Activated CD4-positive, alpha-beta T cell treated with anti-CD3 and anti-CD28 coated beads, Interleukin-2, amount 10 ng/mL, durations not matched to agents 7 days and 5 days (primary cell): Measurements from ENCODE around the gene TMUB1. TPM values are rescaled to one million over a fixed set of nuclear protein-coding genes. Genes with fewer than 3 reads are reported as not detected.

ENCODE experiments used
- CTCF ChIA-PET: fragments of 350-600 bp; sonication (Branson Sonifier 250); formaldehyde crosslinking; loops from one replicate; lab custom pipeline; 2021; ENCODE audit warnings: antibody characterized with exemption; lab: Charles Lee
- POLR2A ChIA-PET: fragments of 350-600 bp; sonication (Branson Sonifier 250); formaldehyde crosslinking; loops from one replicate; lab custom pipeline; 2021; ENCODE audit warnings: antibody characterized with exemption; lab: Charles Lee
- DNase-seq: peaks from one replicate; pipeline ENCODE4 v3.0.0-alpha.2; 2020
- H3K27ac Mint-ChIP-seq: one replicate; pipeline ENCODE4 v1.8.0; 2021; ENCODE audit warnings: mild to moderate bottlenecking, moderate library complexity, mixed read lengths
- H3K27me3 Mint-ChIP-seq: one replicate; pipeline ENCODE4 v1.8.0; 2021; ENCODE audit warnings: mixed read lengths
- H3K36me3 Mint-ChIP-seq: one replicate; pipeline ENCODE4 v1.8.0; 2021; ENCODE audit warnings: low read depth, mixed read lengths
- H3K4me1 Mint-ChIP-seq: one replicate; pipeline ENCODE4 v1.8.0; 2021; ENCODE audit warnings: mixed read lengths
- H3K4me3 Mint-ChIP-seq: one replicate; pipeline ENCODE4 v1.8.0; 2021; ENCODE audit warnings: mild to moderate bottlenecking, moderate library complexity, mixed read lengths
- H3K9me3 Mint-ChIP-seq: one replicate; pipeline ENCODE4 v1.8.0; 2021; ENCODE audit warnings: mixed read lengths
- total RNA-seq, 2 experiments: library from RNA; stranded (reverse); gene quantifications; one replicate each; pipeline ENCODE4 v1.2.3, GENCODE V29; 2021

Gene TMUB1
- 10 to 100 TPM; 73.7 to 77.1 TPM for total RNA-seq

- peak; percentile 88 for DNase-seq
- H3K9me3 Mint-ChIP-seq: no peaks in the 10 kb centered on the region
- ChIA-PET CTCF (interaction anchor here (0.9 to 1.8 kb wide), 2 partner anchors 16 to 161 kb away, joined by 3 to 4 read pairs; no protein-coding TSS in a partner anchor), POLR2A (interaction anchor here (0.7 kb wide), 1 partner anchor 19 kb away, joined by 3 read pairs; no protein-coding TSS in a partner anchor)
- peaks cover 46% of the 10 kb centered on the region for H3K4me1 Mint-ChIP-seq
- peak within 1 kb of the TSS; percentile 89 for H3K27ac Mint-ChIP-seq
- H3K36me3 Mint-ChIP-seq: peaks cover 7% of the 10 kb centered on the region
- peaks cover 17% of the 10 kb centered on the region for H3K27me3 Mint-ChIP-seq
- H3K4me3 Mint-ChIP-seq: peak within 1 kb of the TSS; percentile 98
These were observed at the start of gene TMUB1 for GRCh38 chr7:151083071-151083823. Gene TMUB1 (minus strand): TSS chr7:151083493. CDS start chr7:151082563, 930 bp downstream.

- H3K4me3 Mint-ChIP-seq: no peak overlapping the region
- H3K9me3 Mint-ChIP-seq: no peaks in the 10 kb centered on the region
- no peak overlapping the region for H3K27ac Mint-ChIP-seq
- no peaks in the 10 kb centered on the region for H3K36me3 Mint-ChIP-seq
- no peak for DNase-seq
- CTCF ChIA-PET: interaction anchor here (1.0 kb wide), 1 partner anchor 9 kb away, joined by 4 read pairs; no protein-coding TSS in a partner anchor
- H3K4me1 Mint-ChIP-seq: peaks cover 5% of the 10 kb centered on the region
- H3K27me3 Mint-ChIP-seq: no peaks in the 10 kb centered on the region
- POLR2A ChIA-PET: no interaction called here
These were observed 49.3 kb upstream of the TMUB1 start for GRCh38 chr7:151132461-151133205.

GRCh38 chr7:151131592-151132293, 48.5 kb upstream of the TMUB1 start:
- H3K9me3 Mint-ChIP-seq: no peaks in the 10 kb centered on the region
- no peaks in the 10 kb centered on the region for H3K27me3 Mint-ChIP-seq
- peaks cover 5% of the 10 kb centered on the region for H3K4me1 Mint-ChIP-seq
- POLR2A ChIA-PET: no interaction called here
- peak overlapping the region; percentile 14 for H3K27ac Mint-ChIP-seq
- H3K4me3 Mint-ChIP-seq: no peak overlapping the region
- CTCF ChIA-PET: interaction anchor here (0.9 to 1.2 kb wide), 3 partner anchors 8 to 121 kb away, joined by 3 to 4 read pairs (median 3); no protein-coding TSS in a partner anchor
- no peaks in the 10 kb centered on the region for H3K36me3 Mint-ChIP-seq
- no peak for DNase-seq

- Mint-ChIP-seq H3K27me3 (no peaks in the 10 kb centered on the region), H3K9me3 (no peaks in the 10 kb centered on the region), H3K4me3 (no peak overlapping the region), H3K36me3 (no peaks in the 10 kb centered on the region), H3K4me1 (peaks cover 5% of the 10 kb centered on the region), H3K27ac (no peak overlapping the region)
- ChIA-PET POLR2A (no interaction called here), CTCF (interaction anchor here (0.9 to 1.2 kb wide), 2 partner anchors 11 to 121 kb away, joined by 3 read pairs; no protein-coding TSS in a partner anchor)
- DNase-seq: no peak
These were observed 47.9 kb upstream of the TMUB1 start for GRCh38 chr7:151131224-151131591.

- POLR2A ChIA-PET: no interaction called here
- peaks cover 5% of the 10 kb centered on the region for H3K4me1 Mint-ChIP-seq
- no peaks in the 10 kb centered on the region for H3K27me3 Mint-ChIP-seq
- no peaks in the 10 kb centered on the region for H3K9me3 Mint-ChIP-seq
- H3K27ac Mint-ChIP-seq: no peak overlapping the region
- CTCF ChIA-PET: interaction anchor here (0.7 to 1.2 kb wide), 3 partner anchors 11 to 145 kb away, joined by 3 read pairs; no protein-coding TSS in a partner anchor
- H3K36me3 Mint-ChIP-seq: no peaks in the 10 kb centered on the region
- DNase-seq: no peak
- no peak overlapping the region for H3K4me3 Mint-ChIP-seq
These were observed 47.5 kb upstream of the TMUB1 start for GRCh38 chr7:151130741-151131157.

GRCh38 chr7:151129960-151130591, 46.8 kb upstream of the TMUB1 start:
- POLR2A ChIA-PET: no interaction called here
- Mint-ChIP-seq H3K4me1 (peaks cover 5% of the 10 kb centered on the region), H3K27me3 (no peaks in the 10 kb centered on the region), H3K9me3 (no peaks in the 10 kb centered on the region), H3K36me3 (no peaks in the 10 kb centered on the region), H3K4me3 (no peak overlapping the region), H3K27ac (peak overlapping the region; percentile 31)
- CTCF ChIA-PET: interaction anchor here (0.7 kb wide), 1 partner anchor 144 kb away, joined by 3 read pairs; no protein-coding TSS in a partner anchor
- no peak for DNase-seq

GRCh38 chr7:151129117-151129959, 46.0 kb upstream of the TMUB1 start:
- ChIA-PET POLR2A (no interaction called here), CTCF (interaction anchor here (1.1 to 1.3 kb wide), 2 partner anchors 11 to 14 kb away, joined by 5 to 7 read pairs; no protein-coding TSS in a partner anchor)
- no peak for DNase-seq
- Mint-ChIP-seq H3K4me3 (no peak overlapping the region), H3K4me1 (peaks cover 5% of the 10 kb centered on the region), H3K9me3 (no peaks in the 10 kb centered on the region), H3K27me3 (no peaks in the 10 kb centered on the region), H3K36me3 (no peaks in the 10 kb centered on the region), H3K27ac (no peak overlapping the region)

- CTCF ChIA-PET: interaction anchor here (1.1 to 2.1 kb wide), 3 partner anchors 11 to 14 kb away, joined by 5 to 7 read pairs (median 5); no protein-coding TSS in a partner anchor
These were observed 45.4 kb upstream of the TMUB1 start for GRCh38 chr7:151128716-151129115.

GRCh38 chr7:151128144-151128543, 44.9 kb upstream of the TMUB1 start:
- no peaks in the 10 kb centered on the region for H3K27me3 Mint-ChIP-seq
- no peaks in the 10 kb centered on the region for H3K36me3 Mint-ChIP-seq
- DNase-seq: no peak
- POLR2A ChIA-PET: no interaction called here
- H3K27ac Mint-ChIP-seq: no peak overlapping the region
- peaks cover 5% of the 10 kb centered on the region for H3K4me1 Mint-ChIP-seq
- H3K9me3 Mint-ChIP-seq: no peaks in the 10 kb centered on the region
- CTCF ChIA-PET: interaction anchor here (0.7 to 2.1 kb wide), 4 partner anchors 10 to 168 kb away, joined by 3 to 7 read pairs (median 5); no protein-coding TSS in a partner anchor
- H3K4me3 Mint-ChIP-seq: no peak overlapping the region

More at GRCh38 chr7:151128716-151129115, 45.4 kb upstream of the TMUB1 start:
- H3K4me3 Mint-ChIP-seq: no peak overlapping the region
- peaks cover 5% of the 10 kb centered on the region for H3K4me1 Mint-ChIP-seq
- POLR2A ChIA-PET: no interaction called here
- no peaks in the 10 kb centered on the region for H3K36me3 Mint-ChIP-seq
- no peaks in the 10 kb centered on the region for H3K27me3 Mint-ChIP-seq
- H3K27ac Mint-ChIP-seq: no peak overlapping the region
- DNase-seq: no peak
- no peaks in the 10 kb centered on the region for H3K9me3 Mint-ChIP-seq

- no peak for DNase-seq
- Mint-ChIP-seq H3K27me3 (no peaks in the 10 kb centered on the region), H3K4me3 (no peak overlapping the region), H3K9me3 (no peaks in the 10 kb centered on the region), H3K4me1 (peaks cover 5% of the 10 kb centered on the region), H3K27ac (no peak overlapping the region), H3K36me3 (no peaks in the 10 kb centered on the region)
- ChIA-PET CTCF (interaction anchor here (2.1 kb wide), 1 partner anchor 16 kb away, joined by 5 read pairs; no protein-coding TSS in a partner anchor), POLR2A (no interaction called here)
These were observed 43.3 kb upstream of the TMUB1 start for GRCh38 chr7:151126491-151127137.
